ENCODE results near the gene USP46.

DNA sequence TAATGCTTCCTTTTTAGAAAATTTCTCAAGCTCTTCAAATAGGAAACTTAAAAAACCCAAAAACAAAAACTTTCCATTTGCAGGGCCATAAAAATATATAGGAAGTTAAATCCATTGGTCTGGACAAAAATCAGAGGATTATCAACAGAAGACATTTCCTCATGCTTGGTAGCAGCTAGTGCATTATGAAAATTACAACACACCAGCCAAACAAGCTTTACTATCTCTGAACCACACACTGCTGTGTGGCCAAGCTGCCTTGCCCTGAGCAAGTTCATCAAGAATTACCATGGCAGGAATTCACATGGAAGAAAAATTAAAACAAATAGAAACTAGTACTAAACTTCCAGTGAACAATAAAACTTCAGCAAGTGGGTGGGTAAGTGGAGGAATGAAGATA is 3.6 kb downstream of the USP46 start:
- TF ChIP-seq, protein P1, sequence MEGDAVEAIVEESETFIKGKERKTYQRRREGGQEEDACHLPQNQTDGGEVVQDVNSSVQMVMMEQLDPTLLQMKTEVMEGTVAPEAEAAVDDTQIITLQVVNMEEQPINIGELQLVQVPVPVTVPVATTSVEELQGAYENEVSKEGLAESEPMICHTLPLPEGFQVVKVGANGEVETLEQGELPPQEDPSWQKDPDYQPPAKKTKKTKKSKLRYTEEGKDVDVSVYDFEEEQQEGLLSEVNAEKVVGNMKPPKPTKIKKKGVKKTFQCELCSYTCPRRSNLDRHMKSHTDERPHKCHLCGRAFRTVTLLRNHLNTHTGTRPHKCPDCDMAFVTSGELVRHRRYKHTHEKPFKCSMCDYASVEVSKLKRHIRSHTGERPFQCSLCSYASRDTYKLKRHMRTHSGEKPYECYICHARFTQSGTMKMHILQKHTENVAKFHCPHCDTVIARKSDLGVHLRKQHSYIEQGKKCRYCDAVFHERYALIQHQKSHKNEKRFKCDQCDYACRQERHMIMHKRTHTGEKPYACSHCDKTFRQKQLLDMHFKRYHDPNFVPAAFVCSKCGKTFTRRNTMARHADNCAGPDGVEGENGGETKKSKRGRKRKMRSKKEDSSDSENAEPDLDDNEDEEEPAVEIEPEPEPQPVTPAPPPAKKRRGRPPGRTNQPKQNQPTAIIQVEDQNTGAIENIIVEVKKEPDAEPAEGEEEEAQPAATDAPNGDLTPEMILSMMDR (IDR thresholded peaks at IDR 0.05; ENCODE audit: insufficient read depth, low read depth, low read length): no peak
- TF ChIP-seq EZH2 (IDR thresholded peaks at IDR 0.05; ENCODE audit: insufficient read depth, low read length): no peak

Data from astrocyte (in vitro differentiated cells and primary cell).